Stimulated activated naive CD8-positive, alpha-beta T cell treated with anti-CD3 and anti-CD28 coated beads, Interleukin-15, amount 100 ng/mL, for 72 hours (primary cell): ENCODE measurements around the gene PHOSPHO1.
A peak's percentile ranks its signal among the peaks of the same experiment; 100 is the strongest.

Experiments
- ATAC-seq: fragments of 150-1000 bp; cut with Tn5 transposase; 2 replicates; pipeline ENCODE4 v1.10.0; 2021; ENCODE audit warnings: mild to moderate bottlenecking, moderate library complexity
- DNase-seq, 2 donors: peaks; one replicate each; pipeline ENCODE4 v3.0.0; 2021 to 2022
- H3K27ac Mint-ChIP-seq, 2 donors: one replicate each; pipeline ENCODE4 v1.8.0; 2022; ENCODE audit warnings: mild to moderate bottlenecking in 2 of 2, mixed read lengths in 2 of 2, moderate library complexity in 2 of 2
- H3K27me3 Mint-ChIP-seq: one replicate; pipeline ENCODE4 v1.8.0; 2022; ENCODE audit warnings: mixed read lengths
- H3K4me1 Mint-ChIP-seq: one replicate; pipeline ENCODE4 v1.8.0; 2022; ENCODE audit warnings: mild to moderate bottlenecking, mixed read lengths
- H3K4me3 Mint-ChIP-seq, 2 donors: one replicate each; pipeline ENCODE4 v1.8.0; 2022; ENCODE audit warnings: mild to moderate bottlenecking in 2 of 2, mixed read lengths in 2 of 2, moderate library complexity in 1 of 2
- H3K9me3 Mint-ChIP-seq, 2 donors: one replicate each; pipeline ENCODE4 v1.8.0; 2022; ENCODE audit warnings: mixed read lengths in 2 of 2

PHOSPHO1 gene

DNA sequence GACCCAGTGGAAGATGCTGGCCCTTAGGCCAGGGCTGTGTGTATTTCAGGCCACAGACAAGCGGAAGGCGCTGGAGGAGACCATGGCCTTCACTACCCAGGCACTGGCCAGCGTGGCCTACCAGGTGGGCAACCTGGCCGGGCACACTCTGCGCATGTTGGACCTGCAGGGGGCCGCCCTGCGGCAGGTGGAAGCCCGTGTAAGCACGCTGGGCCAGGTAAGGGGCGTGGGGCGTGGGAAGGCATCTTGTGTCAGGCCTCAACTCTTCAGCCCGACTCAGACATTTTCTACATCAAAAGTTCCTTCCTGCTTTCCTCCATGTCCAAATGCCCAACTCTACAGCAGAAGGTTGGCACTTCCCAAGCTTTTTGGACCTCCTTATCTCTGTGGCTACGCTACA is 14.1 kb downstream of the PHOSPHO1 start:
- no peak for DNase-seq
- H3K9me3 Mint-ChIP-seq = no peaks in the 10 kb centered on the region
- H3K4me1 Mint-ChIP-seq = peaks cover 88% of the 10 kb centered on the region
- ATAC-seq = no peak
- no peaks in the 10 kb centered on the region for H3K27me3 Mint-ChIP-seq
- H3K4me3 Mint-ChIP-seq = peak overlapping the region; percentile 53 to 65
- H3K27ac Mint-ChIP-seq = peak overlapping the region in 1 of 2 donors; percentile 13

DNA sequence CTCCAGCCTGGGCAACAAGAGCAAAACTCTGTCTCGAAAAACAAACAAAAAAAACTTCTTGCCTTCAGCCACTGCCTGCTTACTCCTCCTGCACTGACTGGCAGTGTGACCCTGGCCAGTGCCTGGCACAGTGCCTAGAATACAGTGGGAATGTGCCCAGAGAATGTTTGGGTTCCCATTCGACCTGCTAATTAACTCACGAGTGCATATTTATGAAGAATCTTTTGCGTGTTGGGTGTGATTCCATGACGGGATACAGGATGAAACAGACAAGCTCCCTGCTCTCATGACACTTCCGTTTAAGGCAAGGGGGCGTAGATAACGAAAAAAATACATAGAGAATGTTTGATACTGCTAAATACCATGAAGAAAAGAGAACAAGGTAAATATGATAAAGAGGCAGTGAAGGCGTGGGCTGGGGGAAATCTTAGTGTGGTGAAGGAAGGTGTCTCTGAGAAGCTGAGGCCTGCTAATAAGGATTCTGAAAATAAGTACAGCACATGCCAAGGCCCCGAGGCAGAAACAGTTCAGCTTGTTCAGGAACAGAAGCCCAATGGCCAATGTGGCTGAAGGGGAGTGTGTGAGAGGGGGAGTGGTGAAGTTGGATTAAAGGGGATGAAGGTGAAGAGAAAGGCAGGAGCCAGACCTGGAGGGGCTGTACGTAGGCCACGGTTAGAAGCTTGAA is 15.8 kb downstream of the PHOSPHO1 start:
- Mint-ChIP-seq H3K4me1 (peaks cover 92% of the 10 kb centered on the region), H3K4me3 (peak overlapping the region; percentile 93 to 96), H3K27me3 (no peaks in the 10 kb centered on the region), H3K9me3 (no peaks in the 10 kb centered on the region), H3K27ac (peak overlapping the region; percentile 27 to 88)
- ATAC-seq (no peak), DNase-seq (no peak)

DNA sequence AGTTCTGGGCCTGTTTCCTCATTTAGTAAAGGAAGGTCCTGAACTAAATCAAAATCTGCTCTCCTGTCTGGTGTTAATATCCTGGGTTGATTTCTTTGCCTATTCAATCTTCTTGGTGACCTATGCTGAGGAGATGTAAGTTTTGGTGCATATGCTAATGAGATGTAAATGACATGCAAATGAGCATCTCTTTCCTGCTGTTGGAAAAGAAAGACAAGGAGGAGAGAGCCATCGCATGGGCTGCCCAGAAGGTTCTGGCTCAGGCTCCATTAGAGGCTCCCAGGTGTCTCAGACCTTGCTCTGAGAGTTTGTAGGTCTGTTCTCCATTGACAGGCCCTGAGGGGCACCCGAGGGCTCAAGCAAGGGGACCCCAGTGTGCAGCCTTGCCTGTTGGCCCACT is 16.7 kb downstream of the PHOSPHO1 start:
- DNase-seq (no peak), ATAC-seq (no peak)
- no peaks in the 10 kb centered on the region for H3K27me3 Mint-ChIP-seq
- H3K27ac Mint-ChIP-seq = peak overlapping the region in 1 of 2 donors; percentile 28
- peak overlapping the region; percentile 93 to 96 for H3K4me3 Mint-ChIP-seq
- H3K4me1 Mint-ChIP-seq = peaks cover 92% of the 10 kb centered on the region
- no peaks in the 10 kb centered on the region for H3K9me3 Mint-ChIP-seq

- H3K27me3 Mint-ChIP-seq = no peaks in the 10 kb centered on the region
- no peak for ATAC-seq
Measured at GRCh38 chr17:49213399-49213798, 17.2 kb downstream of the PHOSPHO1 start.

GRCh38 chr17:49210158-49211029 is 20.2 kb downstream of the PHOSPHO1 start, which contains the start of the genes ABI3 and GNGT2:
Gene ABI3, plus strand, starts transcription at chr17:49210707. Its CDS starts 18 bp downstream, at chr17:49210725.
Gene GNGT2, minus strand, starts transcription at chr17:49210574. Its CDS starts 3,152 bp downstream, at chr17:49207422.
- no peaks in the 10 kb centered on the region for H3K27me3 Mint-ChIP-seq
- H3K9me3 Mint-ChIP-seq = no peaks in the 10 kb centered on the region
- peak; percentile 94 for ATAC-seq
- H3K4me1 Mint-ChIP-seq = peaks cover 70% of the 10 kb centered on the region
- DNase-seq = peak; percentile 66 to 76
- H3K4me3 Mint-ChIP-seq = peak within 1 kb of the TSS; percentile 93 to 96
- peak within 1 kb of the TSS; percentile 96 to 97 for H3K27ac Mint-ChIP-seq

More at GRCh38 chr17:49213399-49213798, 17.2 kb downstream of the PHOSPHO1 start:
- Mint-ChIP-seq H3K4me1 (peaks cover 91% of the 10 kb centered on the region), H3K9me3 (no peaks in the 10 kb centered on the region), H3K4me3 (peak overlapping the region; percentile 93 to 96), H3K27ac (no peak overlapping the region)
- DNase-seq = no peak

- no peak for DNase-seq
- peaks cover 61% of the 10 kb centered on the region for H3K4me1 Mint-ChIP-seq
- no peaks in the 10 kb centered on the region for H3K27me3 Mint-ChIP-seq
- H3K27ac Mint-ChIP-seq = peak overlapping the region; percentile 10 to 33
- ATAC-seq = peak; percentile 31
- no peaks in the 10 kb centered on the region for H3K9me3 Mint-ChIP-seq
- peak overlapping the region; percentile 93 to 96 for H3K4me3 Mint-ChIP-seq
Measured at GRCh38 chr17:49209061-49209571, 21.5 kb downstream of the PHOSPHO1 start.

- no peaks in the 10 kb centered on the region for H3K27me3 Mint-ChIP-seq
- H3K9me3 Mint-ChIP-seq = no peaks in the 10 kb centered on the region
- H3K4me3 Mint-ChIP-seq = no peak overlapping the region
- no peak for ATAC-seq
- H3K4me1 Mint-ChIP-seq = peaks cover 19% of the 10 kb centered on the region
- DNase-seq = no peak
- H3K27ac Mint-ChIP-seq = peak overlapping the region in 1 of 2 donors; percentile 12
Measured at GRCh38 chr17:49204516-49204915, 26.1 kb downstream of the PHOSPHO1 start.

GRCh38 chr17:49203796-49204195 is 26.8 kb downstream of the PHOSPHO1 start:
- H3K4me1 Mint-ChIP-seq = peaks cover 12% of the 10 kb centered on the region
- H3K27ac Mint-ChIP-seq = no peak overlapping the region
- no peaks in the 10 kb centered on the region for H3K9me3 Mint-ChIP-seq
- no peak for ATAC-seq
- no peak overlapping the region for H3K4me3 Mint-ChIP-seq
- no peaks in the 10 kb centered on the region for H3K27me3 Mint-ChIP-seq
- no peak for DNase-seq

- ATAC-seq (no peak), DNase-seq (no peak)
- no peak overlapping the region for H3K27ac Mint-ChIP-seq
- H3K4me3 Mint-ChIP-seq = no peak overlapping the region
- peaks cover 12% of the 10 kb centered on the region for H3K4me1 Mint-ChIP-seq
- H3K9me3 Mint-ChIP-seq = no peaks in the 10 kb centered on the region
- no peaks in the 10 kb centered on the region for H3K27me3 Mint-ChIP-seq
Measured at GRCh38 chr17:49201481-49201927, 29.1 kb downstream of the PHOSPHO1 start.

DNA sequence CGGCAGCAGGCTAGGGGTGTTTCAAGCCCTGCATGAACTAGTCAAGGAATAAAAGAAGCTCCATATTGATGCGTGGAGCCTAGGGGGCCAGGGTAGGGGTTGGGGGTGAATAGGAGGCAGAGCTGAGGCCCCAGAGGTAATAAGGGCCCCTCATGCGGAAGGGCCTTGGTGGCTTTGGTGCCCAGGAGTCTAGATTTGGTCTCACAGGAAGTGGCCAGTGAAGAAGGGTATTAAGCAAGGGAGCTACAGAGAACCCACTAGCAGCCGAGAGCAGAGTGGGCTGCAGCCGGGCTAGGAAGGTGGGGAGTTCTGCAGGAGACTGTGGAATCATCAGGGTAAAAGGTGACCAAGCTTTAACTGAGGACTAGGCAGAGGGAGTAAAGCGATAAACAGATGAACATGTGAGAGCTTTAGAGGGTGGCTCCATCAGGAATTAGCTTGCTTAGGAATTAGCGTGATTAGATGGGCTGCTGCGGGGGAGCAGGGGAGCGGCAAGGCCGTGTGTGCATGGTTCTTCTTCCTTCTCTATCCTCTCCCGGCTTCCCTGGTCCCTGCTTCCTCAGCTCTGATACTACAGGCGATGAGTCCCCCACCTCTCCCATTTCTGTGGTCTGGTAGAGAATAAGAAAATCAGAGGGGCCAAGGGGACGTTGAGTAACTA is 30.0 kb downstream of the PHOSPHO1 start:
- H3K4me3 Mint-ChIP-seq = no peak overlapping the region
- no peak for DNase-seq
- no peaks in the 10 kb centered on the region for H3K9me3 Mint-ChIP-seq
- H3K27ac Mint-ChIP-seq = no peak overlapping the region
- no peaks in the 10 kb centered on the region for H3K27me3 Mint-ChIP-seq
- H3K4me1 Mint-ChIP-seq = peaks cover 18% of the 10 kb centered on the region
- no peak for ATAC-seq

DNA sequence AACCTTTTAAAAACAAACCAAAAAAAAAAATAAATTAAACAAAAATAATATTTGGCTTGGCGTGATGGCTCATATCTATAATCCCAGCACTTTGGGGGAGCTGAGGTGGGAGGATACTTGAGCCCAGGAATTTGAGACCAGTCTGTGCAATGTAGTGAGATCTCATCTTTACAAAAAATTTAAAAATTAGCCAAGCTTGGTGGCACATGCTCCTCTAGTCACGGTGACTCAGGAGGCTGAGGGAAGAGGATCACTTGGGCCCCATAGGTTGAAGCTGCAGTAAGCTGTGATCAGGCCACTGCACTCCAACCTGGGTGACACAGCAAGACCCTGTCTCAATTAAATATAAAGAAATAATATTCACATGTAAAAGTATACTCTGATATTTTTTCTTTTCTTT is 32.4 kb downstream of the PHOSPHO1 start:
- DNase-seq = no peak
- no peaks in the 10 kb centered on the region for H3K27me3 Mint-ChIP-seq

DNA sequence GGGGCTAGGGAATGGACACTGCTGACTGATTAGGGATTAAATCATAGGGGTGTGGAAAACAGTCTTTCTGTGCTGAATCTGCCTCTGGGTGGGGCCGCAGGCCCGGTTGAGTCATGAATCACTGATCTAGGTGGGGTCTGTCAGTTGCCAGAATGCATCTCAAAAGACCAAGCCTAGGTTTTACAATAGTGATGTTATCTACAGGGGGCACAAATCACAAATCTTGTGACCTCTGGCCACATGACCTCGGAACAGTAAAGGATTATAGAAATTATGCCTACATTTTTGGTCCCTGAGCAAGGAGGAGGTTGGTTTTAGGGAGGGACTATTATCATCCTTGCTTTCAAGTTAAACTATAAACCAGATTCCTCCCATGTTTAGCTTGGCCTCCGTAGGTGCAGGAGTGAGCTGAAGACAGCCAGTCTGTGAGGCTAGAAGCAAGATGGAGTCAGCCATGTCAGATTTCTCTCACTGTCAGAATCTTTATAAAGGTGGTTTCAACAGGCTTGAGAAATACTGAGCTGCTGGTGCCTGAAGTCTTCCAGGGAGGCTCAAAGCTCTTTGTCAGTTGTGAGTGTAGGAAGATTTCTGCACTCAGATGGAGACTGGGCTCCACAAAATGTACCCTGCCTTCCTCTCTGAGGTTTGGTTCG is 33.1 kb downstream of the PHOSPHO1 start:
- ATAC-seq (no peak), DNase-seq (no peak)
- no peaks in the 10 kb centered on the region for H3K9me3 Mint-ChIP-seq
- H3K27me3 Mint-ChIP-seq = no peaks in the 10 kb centered on the region
- peaks cover 39% of the 10 kb centered on the region for H3K4me1 Mint-ChIP-seq
- no peak overlapping the region for H3K4me3 Mint-ChIP-seq
- no peak overlapping the region for H3K27ac Mint-ChIP-seq

More for the DNA sequence above, 32.4 kb downstream of the PHOSPHO1 start:
- no peaks in the 10 kb centered on the region for H3K9me3 Mint-ChIP-seq
- H3K4me3 Mint-ChIP-seq = no peak overlapping the region
- peaks cover 31% of the 10 kb centered on the region for H3K4me1 Mint-ChIP-seq
- H3K27ac Mint-ChIP-seq = peak overlapping the region in 1 of 2 donors; percentile 38
- no peak for ATAC-seq

DNA sequence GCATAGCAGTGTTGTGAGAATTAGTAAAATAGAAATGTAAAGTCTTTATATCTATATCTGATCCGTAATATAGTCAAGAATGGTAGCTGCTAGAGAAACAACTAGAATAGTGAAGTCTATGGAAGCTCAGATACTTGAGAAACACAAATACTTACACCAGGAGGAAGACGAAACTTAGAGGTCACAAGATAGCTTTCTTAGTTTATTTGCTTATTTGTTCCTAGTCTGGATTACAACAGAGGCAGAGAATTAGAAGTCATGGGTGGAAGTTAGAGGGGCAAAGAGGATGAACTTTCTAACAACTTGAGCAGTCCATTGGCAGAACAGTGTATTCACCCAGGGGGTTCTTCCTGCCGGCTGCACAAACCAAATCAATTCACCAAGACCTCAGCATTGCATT is 34.1 kb downstream of the PHOSPHO1 start:
- H3K27ac Mint-ChIP-seq = no peak overlapping the region

DNA sequence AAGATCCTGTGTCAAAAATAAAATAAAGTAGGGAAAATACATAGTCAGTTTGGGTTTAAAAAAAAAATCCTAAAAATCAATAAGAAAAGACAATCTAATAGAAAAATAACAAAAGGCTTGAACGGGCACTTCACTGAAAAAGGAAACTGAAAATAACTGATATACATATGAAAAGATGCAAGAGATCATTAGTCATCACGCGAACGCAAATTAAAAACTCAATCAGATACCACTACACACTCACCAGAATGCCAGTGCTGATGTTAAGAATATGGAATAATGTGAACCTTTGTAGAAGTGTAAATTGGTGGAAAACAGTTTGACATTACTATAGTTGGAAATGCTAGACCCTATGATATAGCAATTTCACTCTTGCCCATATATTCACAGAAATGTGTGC is 34.8 kb downstream of the PHOSPHO1 start:
- H3K9me3 Mint-ChIP-seq = no peaks in the 10 kb centered on the region
- H3K27me3 Mint-ChIP-seq = no peaks in the 10 kb centered on the region
- peak overlapping the region in 1 of 2 donors; percentile 10 for H3K4me3 Mint-ChIP-seq
- H3K4me1 Mint-ChIP-seq = peaks cover 52% of the 10 kb centered on the region
- no peak overlapping the region for H3K27ac Mint-ChIP-seq
- ATAC-seq = no peak
- no peak for DNase-seq

More for the DNA sequence above, 34.1 kb downstream of the PHOSPHO1 start:
- Mint-ChIP-seq H3K4me1 (peaks cover 48% of the 10 kb centered on the region), H3K27me3 (no peaks in the 10 kb centered on the region), H3K4me3 (no peak overlapping the region), H3K9me3 (no peaks in the 10 kb centered on the region)
- DNase-seq = no peak
- ATAC-seq = no peak

DNA sequence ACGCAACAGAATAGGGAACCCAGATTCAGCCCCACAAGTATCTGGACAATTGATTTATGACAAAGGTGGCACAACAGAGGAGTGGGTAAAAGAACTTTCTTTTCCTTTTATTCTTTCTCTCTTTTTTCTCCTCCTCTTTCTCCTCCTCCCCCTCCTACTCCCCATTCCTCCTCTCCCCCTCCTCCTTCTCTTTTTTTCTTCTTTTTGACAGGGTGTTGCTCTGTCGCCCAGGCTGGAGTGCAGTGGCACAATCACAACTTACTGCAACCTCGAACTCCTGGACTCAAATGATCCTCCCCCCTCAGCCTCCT is 36.3 kb downstream of the PHOSPHO1 start:
- peak overlapping the region; percentile 27 to 66 for H3K4me3 Mint-ChIP-seq
- peaks cover 62% of the 10 kb centered on the region for H3K4me1 Mint-ChIP-seq
- H3K9me3 Mint-ChIP-seq = no peaks in the 10 kb centered on the region
- DNase-seq = no peak
- ATAC-seq = no peak
- peak overlapping the region in 1 of 2 donors; percentile 27 for H3K27ac Mint-ChIP-seq
- no peaks in the 10 kb centered on the region for H3K27me3 Mint-ChIP-seq
